Activated effector memory CD4-positive, alpha-beta T cell treated with anti-CD3 and anti-CD28 coated beads, Interleukin-2, amount 50 U/mL, for 16 hours (primary cell): ENCODE results near the gene WBP2NL.
A peak's percentile ranks its signal among the peaks of the same experiment; 100 is the strongest.
"Not testable (repeated sequence)": the region's sequence is repeated elsewhere in the genome, so short reads cannot be mapped to it uniquely, and the experiment has no call there.

Source experiments
- DNase-seq: peaks from one replicate; pipeline ENCODE4 v3.0.0-alpha.2; 2020

Gene WBP2NL

DNA sequence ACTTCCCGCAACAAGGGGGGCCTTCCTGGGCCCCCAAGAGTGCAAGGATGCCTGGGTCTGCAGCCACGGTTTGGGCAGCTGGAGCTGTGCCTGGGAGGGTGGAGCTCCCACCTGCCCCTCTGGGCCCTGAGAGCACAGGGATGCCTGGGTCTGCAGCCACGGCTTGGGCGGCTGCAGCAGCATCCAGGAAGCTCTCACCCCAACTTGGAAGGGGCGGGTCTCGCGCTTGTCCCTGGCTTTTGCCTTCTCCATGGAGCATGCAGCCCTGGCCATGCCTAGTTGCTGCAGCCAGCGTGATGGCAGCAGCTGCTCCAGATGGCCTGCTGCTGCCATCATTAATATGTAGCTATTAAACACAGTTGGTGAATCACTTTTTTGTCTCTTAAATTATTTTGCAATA, 36.7 kb downstream of the WBP2NL start:
- DNase-seq, result no peak

DNA sequence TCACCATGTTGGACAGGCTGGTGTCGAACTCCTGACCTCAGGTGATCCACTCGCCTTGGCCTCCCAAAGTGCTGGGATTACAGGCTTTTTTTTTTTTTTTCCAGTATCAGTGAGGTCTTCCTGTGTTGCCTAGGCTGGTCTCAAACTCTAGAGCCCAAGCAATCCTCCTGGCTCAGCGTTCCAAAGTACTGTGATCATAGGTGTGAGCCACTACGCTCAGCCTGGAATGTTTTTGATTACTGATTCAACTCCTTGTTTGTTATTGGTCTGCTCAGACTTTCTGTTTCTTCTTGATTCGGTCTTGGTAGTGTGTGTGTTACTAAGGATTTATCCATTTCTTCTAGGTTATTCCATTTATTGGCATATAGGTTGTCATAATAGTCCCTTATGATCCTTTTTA, 40.7 kb downstream of the WBP2NL start:
- DNase-seq, result no peak

DNA sequence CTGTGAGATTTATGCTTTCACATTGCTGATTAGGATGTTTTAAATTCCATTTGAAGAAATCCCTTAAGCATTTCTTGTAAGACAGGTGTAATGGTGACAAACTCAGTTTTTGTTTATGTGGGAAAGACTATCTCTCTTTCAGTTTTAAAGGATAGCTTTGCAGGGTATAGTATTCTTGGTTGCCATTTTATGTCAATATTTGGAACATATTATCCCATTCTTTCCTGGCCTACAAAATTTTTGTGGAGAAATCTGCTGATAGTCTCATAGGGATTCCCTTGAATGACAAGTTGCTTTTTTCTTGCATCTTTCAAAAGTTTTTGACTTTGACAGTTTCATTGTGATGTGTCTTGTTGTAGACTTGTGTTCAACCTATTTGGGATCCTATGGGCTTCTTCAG, 43.2 kb downstream of the WBP2NL start:
- no peak for DNase-seq

DNA sequence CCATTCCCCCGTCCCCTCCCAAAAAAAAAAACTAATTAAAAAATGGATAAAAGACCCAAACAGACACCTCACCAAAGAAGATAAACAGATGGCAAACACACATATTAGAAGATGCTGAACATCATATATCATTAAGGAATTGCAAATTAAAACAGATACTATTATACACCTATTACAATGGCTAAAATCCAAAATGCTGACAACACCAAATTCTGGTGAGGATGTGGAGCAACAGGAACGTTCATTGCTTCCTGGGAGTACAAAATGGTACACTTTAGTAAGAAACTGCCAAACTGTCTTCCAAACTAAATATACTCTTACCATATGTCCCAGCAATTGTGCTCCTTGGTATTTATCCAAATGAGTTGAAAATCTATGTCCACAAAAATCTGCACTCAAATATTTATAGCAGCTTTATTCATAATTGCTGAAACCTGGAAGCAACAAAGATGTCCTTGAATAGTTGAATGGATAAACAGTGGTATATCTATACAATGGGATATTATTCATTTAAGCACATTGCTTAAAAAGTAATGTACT, 52.1 kb downstream of the WBP2NL start:
- no peak for DNase-seq

DNA sequence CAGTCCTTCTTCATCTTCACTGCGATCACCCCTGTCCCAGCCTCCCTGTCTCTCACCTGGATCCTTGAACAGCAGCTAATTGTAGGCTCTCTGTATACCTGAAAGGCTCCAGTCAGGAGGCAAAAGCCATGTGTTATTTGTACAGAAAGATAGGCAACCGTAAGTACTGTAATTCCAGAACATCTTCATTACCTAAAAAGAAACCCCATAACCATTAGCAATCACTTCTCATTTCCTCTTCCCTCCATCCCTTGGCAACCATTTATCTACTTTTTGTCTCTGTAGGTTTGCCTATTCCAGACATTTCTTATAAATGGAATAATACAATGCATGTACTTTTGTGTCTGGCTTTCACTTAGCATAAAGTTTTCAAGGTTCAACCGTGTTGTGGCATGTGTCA, 54.2 kb downstream of the WBP2NL start:
- DNase-seq, result no peak

DNA sequence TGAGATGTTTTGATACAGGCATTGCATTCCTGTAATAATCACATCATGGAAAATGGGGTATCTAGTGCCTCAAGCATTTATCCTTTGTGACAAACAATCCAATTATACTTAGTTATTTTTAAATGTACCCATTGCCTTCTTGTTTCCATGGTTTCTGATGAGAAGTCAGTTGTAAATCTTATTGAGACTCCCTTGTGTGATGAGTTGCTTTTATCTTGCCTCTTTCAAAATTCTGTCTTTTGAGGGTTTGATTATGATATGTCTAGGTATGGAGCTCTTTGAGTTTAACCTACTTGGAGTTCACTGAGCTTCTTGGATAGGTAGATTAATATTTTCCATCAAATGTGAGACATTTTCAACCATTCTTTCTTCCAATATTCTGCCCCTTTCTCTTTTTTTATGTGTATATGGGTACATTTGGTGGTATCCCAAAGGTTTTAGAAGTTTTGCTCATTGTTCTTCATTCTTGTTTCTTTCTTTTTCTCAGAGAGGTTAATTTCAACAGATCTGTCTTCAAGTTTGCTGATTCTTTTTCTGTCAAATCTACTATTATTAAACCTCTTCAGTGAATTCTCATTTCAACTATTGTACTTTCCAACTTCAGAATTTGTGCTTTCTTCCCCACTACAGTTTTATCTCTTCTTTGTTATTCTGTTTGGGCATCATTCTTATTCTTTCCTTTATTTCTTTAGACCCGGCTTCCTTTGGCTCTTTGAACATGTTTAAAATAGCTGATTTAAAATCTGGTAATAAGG, 58.3 kb downstream of the WBP2NL start:
- no peak for DNase-seq

DNA sequence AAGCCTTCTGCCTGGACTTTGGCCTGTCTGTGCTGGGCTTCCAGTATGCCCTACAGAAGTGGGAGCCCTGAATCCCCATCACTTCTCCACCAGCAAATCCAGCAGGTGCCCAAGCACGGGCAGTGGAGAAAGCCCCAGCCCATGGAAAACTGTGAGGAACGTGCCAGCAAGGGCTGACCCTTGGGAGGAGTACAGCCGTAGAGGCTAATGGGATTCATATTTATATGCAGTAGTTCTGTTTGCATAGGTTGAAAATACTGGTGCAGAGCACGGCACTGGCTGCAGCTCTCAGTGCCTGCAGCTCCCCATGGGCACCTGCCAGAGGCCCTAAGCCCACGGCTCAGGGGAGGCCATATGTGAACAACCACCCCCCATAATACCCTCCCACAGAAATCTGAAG, 61.9 kb downstream of the WBP2NL start:
- peak; percentile 33 for DNase-seq

DNA sequence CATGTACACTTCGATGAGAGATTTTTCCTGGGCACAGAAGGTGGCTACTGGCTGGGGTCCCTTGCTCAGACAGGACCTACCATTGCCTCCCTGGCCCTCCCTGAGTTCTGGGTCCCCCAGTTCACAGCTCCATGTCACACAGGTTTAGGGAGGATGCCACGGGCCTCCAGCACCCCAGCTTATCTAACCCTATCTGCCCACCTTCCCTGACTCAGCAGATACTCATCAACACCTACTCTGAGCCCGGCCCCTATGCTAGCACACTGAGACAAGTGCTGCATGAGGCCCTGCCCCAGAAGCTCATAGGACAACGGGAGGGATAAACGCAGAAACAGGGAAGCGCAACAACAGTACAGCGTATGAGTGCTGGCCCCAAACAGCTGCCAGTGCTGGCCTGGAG, 62.5 kb downstream of the WBP2NL start:
- DNase-seq, result no peak

DNA sequence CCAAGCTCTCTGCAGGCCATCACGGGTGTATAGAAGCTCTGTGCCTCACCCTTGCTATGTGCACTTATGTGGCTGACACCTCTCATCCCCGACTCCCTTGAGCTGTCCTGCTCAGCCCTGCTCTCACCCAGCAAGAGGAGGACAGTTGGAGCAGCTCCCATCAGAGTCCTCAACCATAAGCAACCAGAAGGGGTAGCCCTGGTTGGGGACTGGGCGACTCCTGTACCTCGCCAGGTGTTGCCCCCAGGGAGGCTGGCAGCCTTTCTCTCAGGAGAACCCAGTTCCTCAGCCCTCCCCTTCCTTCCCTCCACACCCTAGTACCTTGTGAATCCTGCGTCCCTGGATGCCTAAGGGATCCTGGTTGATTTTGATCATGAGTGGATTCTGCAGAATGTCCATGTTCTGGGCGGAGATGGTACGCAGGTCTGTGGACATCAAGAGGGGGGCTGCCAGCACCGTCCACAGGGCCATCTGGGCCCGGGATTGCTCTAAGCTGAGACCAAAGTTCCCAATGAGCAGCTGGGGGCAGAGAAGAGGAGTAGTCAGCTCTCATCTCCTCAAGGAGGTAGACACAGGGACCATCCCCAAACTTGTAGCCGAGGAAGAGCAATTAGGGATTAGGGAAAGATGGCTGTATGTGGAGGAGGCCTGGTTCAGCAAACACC, 64.0 kb downstream of the WBP2NL start:
- DNase-seq, result no peak

DNA sequence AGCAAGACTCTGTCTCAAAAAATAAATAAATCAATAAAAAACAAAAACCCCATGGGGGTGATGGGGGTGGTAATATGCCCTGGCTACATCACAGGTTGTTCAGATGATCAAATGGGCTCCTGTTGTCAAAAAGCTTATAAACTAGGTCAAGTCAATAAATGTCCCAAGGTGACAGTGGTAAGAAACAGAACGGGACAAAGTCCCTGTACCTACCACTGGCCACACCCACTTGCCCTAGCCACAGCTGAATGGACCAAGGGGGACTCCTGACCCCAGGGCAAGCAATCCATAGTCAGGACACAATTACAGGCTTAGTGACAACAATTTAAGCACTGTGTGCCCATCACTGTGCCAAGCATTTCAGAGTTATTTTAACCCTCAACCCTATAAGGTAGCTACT, 66.0 kb downstream of the WBP2NL start:
- DNase-seq, result peak; percentile 55

DNA sequence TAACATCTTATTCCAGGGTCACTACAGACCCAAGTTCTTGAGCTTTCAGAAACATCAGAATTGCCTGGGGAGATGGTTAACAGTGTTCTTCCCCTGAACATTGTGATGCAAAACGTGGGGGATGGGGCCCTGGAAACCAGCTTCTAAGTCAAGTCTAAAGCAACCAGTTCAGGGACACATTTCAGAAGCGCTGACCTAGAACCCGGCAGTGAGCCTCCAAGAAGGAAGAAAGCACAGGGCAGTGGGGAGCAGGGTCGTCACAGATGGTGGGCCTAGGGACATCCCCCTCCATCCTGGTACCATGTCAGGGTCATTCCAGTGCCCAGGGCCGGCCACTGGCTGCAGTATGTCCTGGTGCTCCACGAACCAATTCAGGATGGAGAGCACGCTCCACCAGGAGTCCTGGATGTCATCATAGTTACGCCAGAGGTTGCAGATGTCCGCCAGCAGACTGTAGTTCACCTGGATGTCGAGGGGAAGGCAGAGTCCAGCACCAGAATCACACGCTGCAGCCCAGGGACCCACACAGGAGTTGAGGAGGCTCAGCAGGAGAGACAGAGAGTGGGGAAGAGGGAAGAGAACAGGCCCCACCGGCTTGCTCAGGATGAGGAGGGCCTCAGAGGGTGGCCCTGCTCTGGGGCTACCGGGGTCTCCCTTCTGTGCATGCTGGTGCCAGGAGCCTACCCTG, 67.0 kb downstream of the WBP2NL start:
- DNase-seq, result peak; percentile 39

DNA sequence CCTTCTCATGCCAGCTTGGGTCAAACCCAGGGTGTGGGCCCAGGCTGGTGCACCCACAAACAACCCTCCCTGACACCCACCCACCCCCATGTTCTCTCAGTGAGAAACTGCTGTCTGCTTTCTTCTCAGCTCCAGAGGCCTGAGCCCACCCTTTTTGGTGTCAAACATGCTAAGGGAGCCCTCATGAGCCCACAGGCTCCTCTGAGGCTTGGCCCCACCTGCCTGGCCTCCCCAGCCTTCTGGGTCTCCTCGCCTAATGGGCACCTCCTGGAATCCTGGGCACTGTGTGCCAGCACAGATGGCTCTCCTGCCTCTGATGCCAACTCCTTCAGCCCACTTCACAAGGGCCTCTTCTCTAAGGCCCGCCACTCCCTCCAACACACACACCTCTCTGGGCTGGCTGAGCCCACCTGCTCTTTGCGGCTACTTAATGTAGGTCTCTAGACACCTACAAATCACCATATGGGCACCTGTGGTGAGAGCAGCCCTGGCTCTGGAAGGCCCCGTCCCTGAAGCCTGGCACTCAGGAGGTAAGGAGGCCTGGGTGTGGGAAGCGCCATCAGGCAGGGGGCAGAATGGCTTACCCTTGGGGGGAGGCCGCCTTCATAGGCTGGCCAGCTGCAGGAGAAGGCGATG, 67.7 kb downstream of the WBP2NL start:
- peak; percentile 54 for DNase-seq

DNA sequence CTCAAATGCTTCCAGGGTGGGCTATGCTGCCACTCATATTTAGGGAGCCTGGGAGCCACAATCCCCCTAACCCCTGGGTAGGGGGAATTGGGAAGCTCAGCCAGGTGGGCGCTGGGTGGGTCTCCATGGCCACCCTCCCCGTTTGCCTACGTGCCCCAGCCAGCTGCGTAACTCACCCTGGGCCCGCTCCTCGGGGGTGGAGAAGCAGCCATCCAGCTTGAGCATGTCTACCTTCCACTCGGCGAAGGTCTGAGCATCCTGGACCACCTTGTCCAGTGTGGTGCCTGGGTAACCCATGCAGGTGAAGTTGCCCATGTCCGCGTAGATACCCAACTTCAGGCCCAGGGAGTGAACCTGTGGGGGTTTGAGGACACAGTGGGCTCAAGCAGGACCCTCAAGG, 68.3 kb downstream of the WBP2NL start:
- peak; percentile 52 for DNase-seq

DNA sequence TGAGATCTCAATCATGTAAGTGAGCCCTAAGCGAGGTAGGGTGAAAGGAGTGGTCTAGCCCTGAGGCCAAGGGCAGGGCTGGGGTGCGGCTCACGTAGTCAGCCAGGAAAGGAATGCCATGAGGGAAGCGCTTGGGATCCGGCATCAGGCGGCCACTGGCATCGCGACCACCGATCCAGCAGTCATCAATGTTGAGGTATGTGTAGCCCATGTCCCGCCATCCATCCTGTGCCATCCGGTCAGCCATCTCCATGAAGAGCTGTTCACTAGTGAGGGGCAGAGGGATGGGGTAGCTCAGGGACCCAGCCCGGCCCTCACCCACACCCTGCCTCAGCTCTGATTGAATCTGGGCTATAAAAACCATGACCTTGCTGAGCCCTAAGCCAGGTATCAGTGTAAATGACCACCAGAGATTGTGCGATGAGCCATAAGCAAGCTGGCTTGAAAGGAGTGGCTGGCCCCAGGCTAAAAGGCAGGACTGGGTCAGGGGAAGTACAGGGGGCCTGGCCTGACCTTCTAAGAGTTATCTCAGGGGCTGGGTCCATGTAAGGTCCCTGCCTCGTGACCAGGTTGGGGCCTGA, 69.2 kb downstream of the WBP2NL start:
- DNase-seq, result peak; percentile 53

DNA sequence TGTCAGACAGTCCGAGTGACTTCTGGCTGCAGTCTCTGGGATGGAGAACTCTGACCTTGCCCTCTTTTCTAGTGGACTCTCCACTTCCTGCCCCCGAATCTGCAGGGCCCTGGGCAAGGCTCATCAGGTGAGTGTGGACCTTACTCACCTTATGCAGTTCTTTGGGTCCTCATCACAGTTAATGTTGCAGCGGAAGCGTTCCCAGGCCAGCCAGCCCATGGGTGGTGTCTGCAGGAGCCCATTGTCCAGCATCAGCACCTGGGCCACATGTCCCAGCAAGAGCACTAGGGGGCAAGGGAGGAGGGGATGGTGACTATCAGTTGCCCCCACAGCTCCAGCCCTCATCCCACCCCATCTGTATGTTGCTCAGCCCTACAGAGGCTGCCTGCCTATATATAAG, 69.7 kb downstream of the WBP2NL start:
- peak; percentile 58 for DNase-seq

DNA sequence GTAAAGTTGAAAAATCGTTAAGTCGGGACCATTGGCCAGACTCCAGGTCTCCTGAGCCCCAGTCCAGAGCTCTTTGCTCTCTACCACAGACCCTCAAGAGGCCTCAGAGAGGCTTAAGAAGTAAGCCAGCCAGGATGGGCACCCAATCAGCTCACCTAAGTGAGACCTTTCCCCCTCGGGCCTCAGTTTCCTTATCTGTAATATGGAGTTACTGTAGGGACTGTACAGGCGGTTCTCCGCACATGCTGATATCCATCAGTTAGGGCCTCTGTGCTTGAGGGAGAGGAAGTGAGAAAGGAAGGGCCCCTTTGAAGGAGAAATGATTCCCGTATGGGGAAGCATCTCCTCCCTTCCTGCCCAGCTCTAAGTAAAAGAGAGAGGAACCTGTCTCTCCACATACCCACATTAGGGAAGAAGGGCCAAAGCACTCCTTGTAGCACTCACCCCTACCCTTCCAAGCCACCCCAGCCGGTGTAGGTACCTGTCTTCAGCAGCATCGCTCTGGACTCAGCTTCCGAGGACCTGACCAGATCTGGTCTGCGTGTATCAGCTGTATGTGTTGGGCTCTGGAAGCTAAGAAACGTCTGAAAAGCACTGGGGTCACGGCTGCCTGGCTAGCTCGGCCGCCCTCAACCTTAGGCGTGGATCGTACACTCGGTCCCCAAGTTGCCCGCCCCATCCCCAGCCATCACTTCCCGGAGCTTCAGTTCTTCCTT, 71.4 kb downstream of the WBP2NL start:
- peak; percentile 63 for DNase-seq

DNA sequence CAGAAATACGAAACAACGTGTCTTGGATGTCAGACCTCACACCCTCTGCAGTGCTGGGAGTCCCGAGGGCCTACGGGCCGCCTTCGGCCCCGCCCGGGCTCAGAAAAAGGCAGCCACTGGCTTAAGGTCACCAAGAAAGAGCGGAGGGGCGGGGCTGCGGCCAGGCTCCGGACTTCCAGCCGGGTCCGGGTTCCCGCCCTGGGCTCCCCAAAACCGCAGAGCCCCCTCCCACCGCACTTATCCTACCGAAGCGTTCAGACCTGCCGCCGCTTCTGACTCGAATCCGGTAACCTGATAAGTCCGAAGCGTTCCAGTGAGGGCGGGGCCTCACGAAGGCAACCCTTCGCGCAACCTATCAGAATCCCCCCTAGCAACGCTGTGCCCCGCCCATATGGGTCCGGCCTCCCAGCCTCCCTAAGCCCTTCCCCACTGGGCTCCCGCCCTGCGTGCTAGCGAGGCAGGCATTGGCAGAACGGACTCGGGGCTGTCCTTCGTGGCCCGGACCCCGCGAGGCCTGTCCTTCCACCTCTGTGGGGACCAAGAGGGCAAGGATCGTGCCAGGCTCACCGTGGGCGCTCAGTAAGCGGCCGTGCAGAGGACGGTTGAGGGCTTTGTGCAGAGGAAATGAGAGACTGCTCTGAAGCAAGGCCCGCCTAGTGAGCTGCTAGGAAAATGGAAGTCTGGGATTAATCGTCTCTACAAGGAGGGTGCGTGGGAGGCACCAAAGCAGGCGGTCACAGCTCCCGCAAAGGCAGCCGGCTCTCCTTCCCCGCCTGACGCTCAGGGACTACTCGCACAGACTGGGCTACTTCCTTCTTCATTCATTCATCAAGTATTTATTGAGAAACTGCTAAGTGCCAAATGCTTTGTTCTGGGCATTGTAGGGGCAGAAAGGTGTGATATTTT, 72.2 kb downstream of the WBP2NL start, which contains the start of gene NAGA:
TSS of gene NAGA (minus strand) at position 296 of the 906 bp plus-strand sequence. CDS start 515 bp downstream, outside the sequence.
- peak; percentile 97 for DNase-seq

DNA sequence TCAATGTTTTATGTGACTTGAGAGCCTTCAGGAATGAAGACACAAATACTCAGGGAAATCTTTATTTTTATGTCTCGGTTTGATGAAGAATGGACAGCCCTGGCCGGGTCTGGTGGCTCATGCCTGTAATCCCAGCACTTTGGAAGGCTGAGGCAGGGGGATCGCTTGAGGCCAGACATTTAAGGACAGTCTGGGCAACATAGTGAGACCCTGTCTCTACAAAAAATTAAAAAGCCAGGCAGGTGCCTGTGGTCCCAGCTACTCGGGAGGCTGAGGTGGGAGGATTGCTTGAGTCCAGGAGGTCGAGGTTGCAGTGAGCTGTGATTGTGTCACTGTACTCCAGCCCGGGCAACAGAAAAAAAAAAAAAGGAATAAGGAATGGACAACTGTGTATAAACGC, 72.9 kb downstream of the WBP2NL start:
- DNase-seq, result not testable (repeated sequence)

DNA sequence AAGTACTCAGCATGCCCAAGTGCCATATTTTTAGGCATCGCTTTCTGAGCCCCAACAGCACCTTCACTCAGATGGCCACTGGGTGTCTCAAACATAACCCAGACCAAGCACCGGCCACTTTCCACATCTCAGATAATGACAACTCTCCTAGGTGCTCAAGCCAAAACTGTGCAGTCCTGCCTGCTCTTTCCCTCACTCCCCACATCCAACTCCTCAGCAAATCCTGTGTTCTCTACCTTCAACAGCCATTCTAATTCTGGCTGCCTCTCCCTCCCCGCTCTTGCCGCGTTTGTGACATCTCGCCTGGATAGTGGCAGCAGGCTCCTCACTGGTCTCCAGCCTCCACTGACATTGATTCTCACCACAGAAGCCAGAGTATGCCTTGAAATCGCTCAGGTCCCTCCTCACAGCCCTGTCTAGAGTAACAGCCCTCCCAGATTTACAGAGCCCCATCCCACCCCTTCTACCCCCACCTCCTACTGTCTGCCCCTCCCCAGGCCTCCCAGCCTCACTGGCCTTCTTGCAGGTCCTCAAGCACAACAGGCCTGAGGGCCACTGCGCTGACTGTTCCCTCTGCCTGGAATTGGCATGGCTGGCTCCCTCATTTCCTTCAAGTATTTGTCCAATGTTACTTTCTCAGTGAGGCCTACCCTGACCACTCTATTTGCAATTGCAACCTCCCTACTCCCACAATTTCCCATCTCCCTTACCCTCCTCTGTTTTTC, 74.2 kb downstream of the WBP2NL start:
- no peak for DNase-seq

DNA sequence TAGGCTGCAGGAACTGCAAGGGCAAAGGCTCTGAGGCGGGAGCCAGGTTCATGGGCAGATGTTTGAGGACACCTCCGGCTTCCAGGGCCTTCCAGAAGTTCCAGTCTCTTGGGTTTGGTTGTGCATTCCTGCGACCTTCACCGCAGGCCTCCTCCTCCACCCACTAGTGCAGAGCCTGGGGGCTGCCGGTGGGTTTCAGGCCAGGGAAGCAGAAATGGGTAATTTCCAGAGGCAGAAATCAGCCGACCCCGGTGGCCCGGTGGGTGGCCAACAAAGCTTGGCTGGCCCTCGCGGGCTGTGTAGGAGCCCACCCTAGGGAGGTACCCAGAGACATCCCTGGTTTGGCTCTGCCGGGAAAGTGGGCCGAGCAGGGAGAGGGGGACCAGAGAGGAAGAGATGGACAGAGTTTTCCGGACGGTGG, 75.0 kb downstream of the WBP2NL start:
- no peak for DNase-seq
